OCI-LY7 (cell line): ENCODE results near the gene MYBPC2. TPM values are rescaled to one million over a fixed set of nuclear protein-coding genes. Genes with fewer than 3 reads are reported as not detected.

ENCODE experiments used
- BruUV-seq: library from RNA; stranded (reverse); fragments of 400-500 nt; replicated peaks from 2 replicates; lab custom pipeline; 2021; lab: Mats Ljungman, UMichigan
- CTCF ChIA-PET: fragments of 300-600 bp; sonication (Branson Sonifier 250); formaldehyde crosslinking; loops from one replicate; lab custom pipeline; 2022; ENCODE audit warnings: antibody characterized with exemption; ENCODE audit not compliant: unreplicated experiment; lab: Charles Lee
- POLR2A ChIA-PET: fragments of 300-600 bp; sonication (Branson Sonifier 250); formaldehyde crosslinking; loops from one replicate; lab custom pipeline; 2022; ENCODE audit warnings: antibody characterized with exemption; lab: Charles Lee
- DNase-seq: peaks from one replicate; pipeline ENCODE4 v3.0.0-alpha.2; 2015; ENCODE audit warnings: low spot score
- H2AFZ ChIP-seq: fragments of 200-600 bp; sonication (generic), shearing (Covaris generic); 2 replicates; pipeline ENCODE4 v1.6.1; 2014; ENCODE audit warnings: mild to moderate bottlenecking, antibody characterized with exemption, low read length, moderate library complexity
- H3K27ac ChIP-seq: fragments of 200-600 bp; sonication (generic); 2 replicates; pipeline ENCODE4 v1.5.1; 2014; ENCODE audit warnings: mixed run types, low read depth, mild to moderate bottlenecking, moderate library complexity, low read length, inconsistent platforms; ENCODE audit not compliant: poor library complexity, severe bottlenecking
- H3K36me3 ChIP-seq: fragments of 200-600 bp; sonication (generic); 2 replicates; pipeline ENCODE4 v1.6.1; 2014; ENCODE audit warnings: mild to moderate bottlenecking, antibody characterized with exemption, low read length, moderate library complexity, mixed read lengths; ENCODE audit not compliant: insufficient read depth
- H3K4me1 ChIP-seq: fragments of 200-600 bp; sonication (generic); 2 replicates; pipeline ENCODE4 v1.5.1; 2014; ENCODE audit warnings: mild to moderate bottlenecking, low read length; ENCODE audit not compliant: insufficient read depth, poor library complexity, severe bottlenecking
- H3K4me2 ChIP-seq: fragments of 200-600 bp; sonication (generic); 2 replicates; pipeline ENCODE4 v1.6.1; 2014; ENCODE audit warnings: mild to moderate bottlenecking, low read length
- H3K4me3 ChIP-seq: fragments of 200-600 bp; sonication (generic); 2 replicates; pipeline ENCODE4 v1.5.1; 2014; ENCODE audit warnings: mild to moderate bottlenecking, low read depth, low read length; ENCODE audit not compliant: poor library complexity, severe bottlenecking
- H3K79me2 ChIP-seq: fragments of 200-600 bp; sonication (generic); 2 replicates; pipeline ENCODE4 v1.6.1; 2016; ENCODE audit warnings: low read depth, mild to moderate bottlenecking, low read length, moderate library complexity, mixed read lengths; ENCODE audit not compliant: insufficient read depth
- H3K9me2 ChIP-seq: fragments of 200-600 bp; sonication (generic); 2 replicates; pipeline ENCODE4 v1.6.1; 2016; ENCODE audit warnings: mild to moderate bottlenecking, low read length, mixed read lengths; ENCODE audit not compliant: insufficient read depth
- H3K9me3 ChIP-seq: fragments of 200-600 bp; sonication (generic); 2 replicates; pipeline ENCODE4 v1.6.1; 2014; ENCODE audit warnings: mild to moderate bottlenecking, mixed run types, low read length, mixed read lengths
- H4K20me1 ChIP-seq: fragments of 200-600 bp; sonication (generic); 2 replicates; pipeline ENCODE4 v1.6.1; 2014; ENCODE audit warnings: mild to moderate bottlenecking, antibody characterized with exemption, low read length, moderate library complexity, mixed read lengths; ENCODE audit not compliant: insufficient read depth
- CTCF ChIP-seq: fragments of 200-600 bp; sonication (generic); conservative IDR thresholded peaks from 2 replicates; pipeline ENCODE4 v1.5.1; 2014; ENCODE audit warnings: mild to moderate bottlenecking, antibody characterized with exemption, low read length, moderate library complexity, mixed read lengths
- EZH2phosphoT487 ChIP-seq: fragments of 200-600 bp; sonication (generic); IDR thresholded peaks from 2 replicates; pipeline ENCODE4 v1.6.1; 2018; ENCODE audit warnings: low read depth, borderline replicate concordance, mild to moderate bottlenecking, mixed run types, antibody characterized with exemption, low read length, moderate library complexity, mixed read lengths
- intact Hi-C: fragments of 100-400 bp; cut with micrococcal nuclease; formaldehyde crosslinking; loops from one replicate; pipeline ENCODE4 v1.10.0; 2022; ENCODE audit not compliant: unreplicated experiment
- total RNA-seq, 2 experiments: library from RNA; depleted of rRNA in 1 of 2; stranded (reverse); fragments of >200 nt in 1 of 2; shearing (Covaris generic) in 1 of 2; gene quantifications; 2 replicates each; pipeline ENCODE4 v1.2.3, GENCODE V29; 2014 to 2022

MYBPC2 gene
- total RNA-seq, 2 experiments from 2014 or later = 15.4 to 28.2 TPM

- Histone ChIP-seq H3K27ac (peak overlapping the region; percentile 91), H3K79me2 (peaks cover 41% of the 10 kb centered on the region), H3K9me2 (no peaks in the 10 kb centered on the region), H3K4me3 (peak overlapping the region; percentile 80), H2AFZ (no peak overlapping the region), H3K4me2 (peak overlapping the region; percentile 92), H3K9me3 (peaks cover 5% of the 10 kb centered on the region; the same call in 1 of the 2 replicates), H3K4me1 (peaks cover 49% of the 10 kb centered on the region), H4K20me1 (no peaks in the 10 kb centered on the region; the same call in 1 of the 2 replicates), H3K36me3 (peaks cover 62% of the 10 kb centered on the region)
- intact Hi-C loops = no loop called here
- POLR2A ChIA-PET = no interaction called here
- BruUV-seq = no TSS peak
- TF ChIP-seq CTCF = no peak
- no peak for TF ChIP-seq EZH2phosphoT487
- no peak for DNase-seq
- CTCF ChIA-PET = no interaction called here
These were observed 11.9 kb upstream of the MYBPC2 start for GRCh38 chr19:50420808-50421207.

DNA sequence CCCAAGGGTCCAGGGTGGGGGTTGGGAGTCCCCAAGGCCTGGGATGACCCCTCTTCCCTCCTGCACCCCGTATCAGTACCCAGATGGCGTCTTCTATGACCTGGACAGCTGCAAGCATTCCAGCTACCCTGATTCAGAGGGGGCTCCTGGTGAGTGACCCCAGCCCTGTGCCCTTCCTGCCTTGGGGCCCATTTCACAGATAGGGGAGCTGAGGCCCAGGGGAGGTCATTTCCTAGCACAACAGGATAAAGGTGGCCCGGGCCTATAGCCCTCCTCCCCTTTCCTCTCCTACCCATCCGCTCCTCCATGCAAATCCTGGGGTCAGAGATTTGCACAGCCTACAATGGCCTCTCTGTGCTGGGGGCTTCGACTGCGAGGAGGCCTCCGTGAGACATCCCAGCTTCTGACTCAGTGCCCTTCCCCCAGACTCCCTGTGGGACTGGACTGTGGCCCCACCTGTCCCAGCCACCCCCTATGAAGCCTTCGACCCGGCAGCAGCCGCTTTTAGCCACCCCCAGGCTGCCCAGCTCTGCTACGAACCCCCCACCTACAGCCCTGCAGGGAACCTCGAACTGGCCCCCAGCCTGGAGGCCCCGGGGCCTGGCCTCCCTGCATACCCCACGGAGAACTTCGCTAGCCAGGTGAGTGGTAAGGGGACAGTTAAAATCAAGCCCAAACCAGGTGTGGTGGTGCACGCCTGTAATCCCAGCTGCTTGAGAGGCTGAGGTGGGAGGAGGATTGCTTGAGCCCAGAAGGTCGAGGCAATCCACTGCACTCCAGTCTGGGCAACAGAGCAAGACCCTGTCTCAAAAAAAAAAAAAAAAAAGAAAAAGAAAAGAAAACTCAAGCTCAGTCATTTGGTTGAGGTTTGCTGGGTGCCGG lies 10.1 kb upstream of the MYBPC2 start:
- TF ChIP-seq CTCF (no peak), EZH2phosphoT487 (no peak)
- Histone ChIP-seq H3K9me2 (no peaks in the 10 kb centered on the region), H3K36me3 (peaks cover 66% of the 10 kb centered on the region), H4K20me1 (no peaks in the 10 kb centered on the region; the same call in 1 of the 2 replicates), H3K4me1 (peaks cover 34% of the 10 kb centered on the region), H3K4me3 (peak overlapping the region; percentile 57), H3K27ac (peak overlapping the region; percentile 49), H3K9me3 (peaks cover 5% of the 10 kb centered on the region; the same call in 1 of the 2 replicates), H3K4me2 (peak overlapping the region; percentile 60), H3K79me2 (peaks cover 41% of the 10 kb centered on the region), H2AFZ (no peak overlapping the region)
- POLR2A ChIA-PET = no interaction called here
- BruUV-seq = no TSS peak
- peak; percentile 39 for DNase-seq
- intact Hi-C loops = no loop called here
- CTCF ChIA-PET = interaction anchor here (0.6 kb wide), 1 partner anchor 1280 kb away, joined by 3 read pairs; no protein-coding TSS in a partner anchor
